NCI-H526 (cell line): Measurements from ENCODE around the gene HS1BP3.

Source experiments
- DNase-seq, 2 experiments: peaks; one replicate each; lab custom pipeline; 2025; lab: John Stamatoyannopoulos, UW

HS1BP3 gene

DNA sequence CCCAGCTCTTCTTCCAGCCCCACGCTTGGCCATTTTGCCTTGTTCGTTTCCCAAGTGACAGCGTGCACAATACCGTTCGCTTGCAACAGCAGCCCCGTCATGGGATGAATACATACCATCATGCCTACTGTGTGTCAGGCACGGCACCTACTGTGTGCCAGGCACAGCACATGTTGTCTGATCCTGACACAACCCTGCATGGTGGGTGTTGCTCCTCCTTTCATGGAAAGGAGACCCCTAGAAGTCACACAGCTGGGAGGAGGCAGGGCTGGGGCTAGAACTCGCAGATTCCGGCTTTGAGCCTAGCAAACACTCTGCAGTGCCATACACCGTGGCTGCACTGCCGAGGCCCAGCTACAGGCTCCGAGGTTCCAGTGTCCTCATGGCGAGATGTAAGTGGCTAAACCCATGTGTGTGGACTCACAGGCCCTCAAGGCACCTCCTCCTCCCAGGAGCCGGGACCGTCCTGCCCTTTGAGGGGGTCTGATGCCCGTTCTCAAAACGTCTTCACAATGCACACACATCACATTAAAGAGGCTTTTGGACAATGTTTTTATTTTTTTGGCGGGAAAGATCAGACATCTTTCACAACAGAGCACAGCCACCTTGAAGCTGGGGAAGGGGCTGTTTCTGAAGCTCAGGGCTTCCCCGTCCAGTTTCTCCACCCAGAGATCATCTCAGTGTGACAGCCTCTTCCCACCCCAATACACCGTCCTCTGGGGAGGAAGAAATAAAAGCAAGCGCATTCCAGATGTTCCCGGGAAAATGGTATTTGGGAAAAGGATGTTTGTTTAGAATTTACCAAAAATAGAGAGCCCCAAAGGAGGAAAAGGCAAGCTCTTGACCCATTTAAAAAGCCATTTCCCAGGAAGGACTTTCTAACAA lies 64.9 kb downstream of the HS1BP3 start:
- DNase-seq, result no peak

DNA sequence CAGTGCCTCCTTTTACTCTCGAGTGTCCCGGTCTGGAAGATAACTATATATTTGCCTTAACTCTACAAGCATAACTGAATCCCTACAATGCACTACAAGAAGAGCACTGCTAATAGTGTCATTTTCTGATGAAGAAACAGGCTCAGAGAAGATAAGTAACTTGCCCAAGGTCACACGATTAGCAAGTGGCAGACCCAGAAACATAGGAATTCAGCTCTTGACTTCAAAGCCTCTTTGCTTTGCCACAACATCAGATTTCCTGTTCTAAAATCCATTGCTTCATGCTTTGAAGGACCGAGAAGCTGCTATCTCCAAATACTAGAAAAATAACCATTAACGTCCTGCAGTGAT lies 65.6 kb downstream of the HS1BP3 start:
- no peak for DNase-seq

DNA sequence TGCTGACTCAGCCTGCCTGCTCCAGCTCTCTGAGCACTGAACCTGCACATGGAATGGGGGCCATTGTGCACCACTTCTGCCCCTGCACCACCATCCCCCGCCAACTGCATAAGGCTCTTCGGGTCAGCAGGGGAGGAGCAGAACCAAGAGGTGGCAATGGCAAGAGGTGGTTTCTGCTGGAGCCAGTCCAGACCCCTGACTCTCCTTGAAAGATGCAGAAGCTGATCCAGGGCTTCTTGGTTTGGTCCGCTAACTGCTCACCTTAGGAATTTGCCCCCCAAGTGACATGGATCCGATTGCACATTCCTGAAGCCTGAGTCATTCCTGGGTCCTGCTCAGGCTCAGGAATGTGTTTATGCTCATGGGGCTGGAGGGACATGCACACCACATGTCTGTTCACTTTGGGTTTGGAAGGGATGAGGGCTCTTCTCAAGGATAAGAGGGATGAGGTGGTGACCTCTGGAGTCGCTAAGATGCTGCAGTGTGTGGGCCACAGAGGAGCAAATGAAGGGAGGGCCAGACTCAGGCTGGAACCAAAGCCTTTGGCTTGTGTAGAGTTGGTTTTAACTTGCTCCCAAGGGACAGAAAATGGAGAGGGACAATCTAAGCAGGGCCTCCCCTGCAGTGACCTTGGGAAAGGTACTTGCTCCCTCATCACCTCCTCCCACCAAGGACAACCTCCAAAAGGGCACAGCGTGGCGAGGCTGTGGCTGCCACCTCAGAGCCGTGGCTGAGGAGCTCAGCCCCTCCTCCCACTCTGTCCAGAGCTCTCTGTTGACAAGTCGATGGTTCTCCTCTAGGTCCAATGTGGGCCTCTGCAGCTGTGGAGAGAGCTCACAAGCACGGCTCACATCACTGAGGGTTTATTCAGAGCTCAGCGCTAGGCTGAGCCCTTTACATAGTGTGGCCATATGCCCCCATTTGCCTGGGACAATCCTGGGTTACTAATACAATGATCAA lies 66.2 kb downstream of the HS1BP3 start:
- no peak for DNase-seq

DNA sequence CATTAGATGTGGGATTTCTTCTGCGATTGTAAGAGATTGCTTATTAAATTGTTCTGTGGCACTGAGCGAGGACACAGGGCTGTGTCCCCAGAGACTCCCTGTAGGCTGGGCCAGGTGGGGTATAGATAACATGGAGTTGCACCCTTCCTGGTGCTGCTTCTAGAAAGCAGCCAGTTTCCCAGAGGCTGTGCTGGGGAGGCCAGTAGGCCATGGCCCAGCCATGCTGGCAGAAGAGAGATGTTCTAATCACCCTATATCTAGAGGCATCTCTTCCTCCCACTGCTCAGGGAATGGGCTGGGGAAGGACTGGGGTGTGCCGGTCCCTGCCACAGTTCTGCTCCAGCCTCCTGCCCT lies 66.9 kb downstream of the HS1BP3 start:
- no peak for DNase-seq

DNA sequence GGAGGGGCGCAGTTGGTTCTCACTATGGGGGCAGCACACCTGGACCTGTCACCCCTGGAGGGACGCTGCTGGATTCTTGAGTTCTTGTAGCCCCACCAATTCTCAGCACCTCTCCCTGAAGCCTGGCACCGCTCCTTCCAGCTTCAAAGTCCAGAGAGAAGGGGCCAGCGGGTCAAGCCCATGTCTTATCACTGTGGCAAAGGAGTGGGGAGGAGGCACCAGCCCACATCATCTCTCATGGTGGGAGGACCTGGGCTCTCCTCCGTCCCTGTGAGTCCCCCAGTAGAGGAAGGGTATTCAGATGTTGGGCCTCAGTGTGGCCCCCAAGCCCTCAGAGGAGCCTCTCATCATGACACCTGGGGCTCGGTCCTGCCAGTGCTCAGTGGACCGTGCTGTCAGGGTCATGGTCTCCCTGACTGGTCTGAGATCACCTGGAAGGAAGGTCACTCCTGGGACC lies 67.4 kb downstream of the HS1BP3 start:
- DNase-seq, result no peak

DNA sequence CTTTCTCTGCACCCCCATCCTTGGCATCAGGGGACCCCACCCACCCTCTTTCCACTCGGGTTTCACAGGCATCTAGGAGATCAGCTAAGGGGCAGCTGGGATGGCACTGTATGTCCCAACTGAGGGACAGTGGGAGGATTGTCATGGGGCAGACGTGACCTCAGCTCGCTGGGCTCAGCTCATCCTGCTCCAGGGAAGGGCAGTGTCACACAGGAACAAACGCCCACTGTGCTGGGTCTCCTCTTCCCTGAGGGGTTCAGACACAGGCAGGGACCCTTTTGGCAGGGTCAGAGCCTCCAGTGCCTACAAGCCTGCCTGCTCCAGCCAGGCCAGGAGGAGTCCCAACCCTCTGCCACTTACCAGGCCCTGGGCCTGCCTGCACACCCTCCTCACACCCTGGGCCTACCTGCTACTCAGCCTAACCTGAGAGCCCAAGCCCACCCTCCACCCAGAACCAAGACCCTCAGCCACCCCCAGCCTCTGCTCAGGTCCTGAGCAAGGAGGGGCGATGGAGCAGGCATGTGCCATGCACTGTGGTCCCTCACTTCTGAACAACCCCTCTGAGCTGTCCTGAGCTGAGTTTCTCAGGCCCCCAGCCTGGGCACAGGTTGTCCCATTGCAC lies 68.2 kb downstream of the HS1BP3 start:
- no peak for DNase-seq

DNA sequence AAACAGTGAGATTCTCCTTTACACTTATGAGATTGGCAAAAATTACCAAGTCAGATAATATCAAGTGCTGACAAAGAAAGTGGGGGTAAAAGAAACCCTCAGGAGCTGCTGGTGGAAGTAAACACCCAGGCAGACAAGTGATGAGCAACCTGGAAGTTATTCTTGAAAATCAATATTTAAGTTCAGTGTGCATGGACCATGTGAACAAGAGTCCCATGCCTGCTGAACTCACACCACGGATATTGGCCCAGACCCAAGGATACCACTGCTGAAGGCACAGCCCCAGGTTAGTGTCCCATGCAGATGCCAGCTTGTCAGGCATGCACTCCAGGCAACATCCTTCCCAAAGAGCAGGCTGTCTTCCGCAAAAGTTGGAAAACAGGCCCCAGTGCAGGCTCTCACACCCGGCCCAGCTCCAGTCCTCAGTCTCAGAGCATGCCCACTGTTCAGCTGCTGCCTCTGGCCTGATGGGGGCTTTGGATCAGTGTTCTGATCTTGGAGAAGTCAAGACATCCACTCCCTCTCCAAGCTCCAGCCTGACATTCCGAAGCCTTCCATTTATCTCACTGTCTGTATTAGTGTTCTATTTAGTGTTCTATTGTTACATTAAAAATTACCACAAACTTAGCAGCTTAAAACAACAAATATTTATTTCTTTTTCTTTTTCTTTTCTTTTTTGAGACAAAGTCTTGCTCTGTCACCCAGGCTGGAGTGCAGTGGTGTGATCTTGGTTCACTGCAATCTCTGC lies 70.0 kb downstream of the HS1BP3 start:
- no peak for DNase-seq

DNA sequence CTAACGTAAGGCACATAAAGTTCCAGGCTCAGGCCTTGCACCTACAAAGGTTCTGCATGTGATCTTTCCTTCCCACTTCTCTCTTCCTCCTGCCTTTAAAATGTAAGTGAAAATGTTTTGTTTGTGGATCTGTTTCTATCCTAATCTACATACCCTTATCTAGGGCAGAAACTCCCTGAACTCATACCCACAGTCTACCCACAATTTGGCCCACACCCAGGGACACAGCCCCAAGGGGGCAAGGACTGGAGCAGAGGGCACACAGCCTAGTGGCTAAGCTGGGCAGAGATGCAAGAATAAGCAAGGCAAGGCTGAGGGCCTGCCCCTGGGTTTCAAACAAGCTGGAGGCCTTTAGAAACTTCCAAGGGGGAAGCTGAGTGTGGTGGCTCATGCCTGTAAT lies 71.0 kb downstream of the HS1BP3 start:
- DNase-seq, result no peak

DNA sequence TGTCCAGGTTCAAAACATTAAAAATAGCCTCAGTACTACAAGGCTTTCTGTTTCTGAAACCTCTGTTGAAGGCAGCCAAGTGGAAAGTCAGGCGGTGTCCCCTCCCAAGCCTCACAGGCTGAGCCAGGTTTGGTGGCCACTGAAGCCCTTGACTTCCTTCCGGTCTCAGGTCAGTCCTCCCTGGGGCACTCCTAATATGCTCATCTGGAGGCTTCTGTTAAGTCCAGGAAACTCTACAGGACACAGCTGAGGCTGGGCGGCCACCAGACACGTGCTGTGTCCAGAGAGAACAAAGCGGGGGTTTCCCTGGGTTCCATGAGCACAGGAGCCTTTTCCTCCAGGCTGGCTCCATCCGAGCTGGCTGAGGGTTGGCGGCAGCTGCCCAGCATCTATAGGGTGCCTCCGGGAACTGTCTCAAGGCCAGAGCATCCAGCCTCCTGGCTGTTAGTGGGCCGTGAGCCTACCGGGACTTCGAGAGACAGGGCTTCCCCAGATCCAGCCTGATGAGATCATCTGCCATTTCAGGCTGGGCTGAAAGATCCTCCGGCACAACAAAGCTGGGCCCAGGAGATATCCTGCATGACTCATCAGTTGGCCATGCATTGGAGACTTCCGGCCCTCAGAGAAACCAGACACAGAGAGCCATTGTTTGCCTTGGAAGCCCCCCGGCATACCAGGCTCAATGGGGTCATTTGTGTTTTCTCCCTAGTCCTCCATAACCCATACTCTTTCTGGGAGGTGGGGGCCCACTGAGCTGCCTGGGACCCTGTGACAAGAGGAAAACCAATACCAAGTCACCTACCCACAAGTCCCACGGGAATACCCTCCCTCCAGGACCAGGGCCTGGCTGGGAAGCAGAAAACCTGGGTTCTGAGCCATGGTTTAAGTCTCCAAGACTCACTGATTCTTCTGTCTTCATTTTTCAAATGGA lies 71.7 kb downstream of the HS1BP3 start:
- no peak for DNase-seq

DNA sequence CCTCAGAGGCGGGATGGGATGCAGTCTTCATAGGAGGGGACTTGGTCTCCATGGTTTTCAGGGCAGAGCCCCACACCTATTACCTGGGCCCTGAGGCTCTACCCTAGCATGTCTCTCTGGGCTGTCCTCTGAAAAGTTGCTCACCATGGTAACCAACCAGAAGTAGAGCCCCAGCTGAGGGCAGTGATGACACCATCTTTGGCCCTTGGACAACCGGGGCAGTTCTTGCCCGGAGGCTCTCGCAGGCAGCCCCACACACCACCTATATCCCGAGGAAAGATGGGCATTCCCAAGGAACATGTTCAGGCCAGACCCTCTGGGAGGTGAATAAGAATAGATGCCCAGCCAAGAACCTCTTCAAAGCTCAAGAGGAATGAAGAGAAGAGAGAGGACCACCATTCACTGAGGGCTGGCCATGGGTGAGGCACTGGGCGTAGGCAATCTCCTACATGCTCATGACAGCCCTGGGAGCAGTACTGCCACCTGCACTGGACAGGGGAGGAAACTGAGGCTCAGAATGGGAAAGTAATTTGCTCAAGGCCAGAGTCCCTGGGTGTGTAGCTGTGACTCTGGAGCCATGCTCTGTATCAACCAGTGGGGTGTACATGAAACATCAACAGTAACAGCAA lies 72.5 kb downstream of the HS1BP3 start:
- no peak for DNase-seq

DNA sequence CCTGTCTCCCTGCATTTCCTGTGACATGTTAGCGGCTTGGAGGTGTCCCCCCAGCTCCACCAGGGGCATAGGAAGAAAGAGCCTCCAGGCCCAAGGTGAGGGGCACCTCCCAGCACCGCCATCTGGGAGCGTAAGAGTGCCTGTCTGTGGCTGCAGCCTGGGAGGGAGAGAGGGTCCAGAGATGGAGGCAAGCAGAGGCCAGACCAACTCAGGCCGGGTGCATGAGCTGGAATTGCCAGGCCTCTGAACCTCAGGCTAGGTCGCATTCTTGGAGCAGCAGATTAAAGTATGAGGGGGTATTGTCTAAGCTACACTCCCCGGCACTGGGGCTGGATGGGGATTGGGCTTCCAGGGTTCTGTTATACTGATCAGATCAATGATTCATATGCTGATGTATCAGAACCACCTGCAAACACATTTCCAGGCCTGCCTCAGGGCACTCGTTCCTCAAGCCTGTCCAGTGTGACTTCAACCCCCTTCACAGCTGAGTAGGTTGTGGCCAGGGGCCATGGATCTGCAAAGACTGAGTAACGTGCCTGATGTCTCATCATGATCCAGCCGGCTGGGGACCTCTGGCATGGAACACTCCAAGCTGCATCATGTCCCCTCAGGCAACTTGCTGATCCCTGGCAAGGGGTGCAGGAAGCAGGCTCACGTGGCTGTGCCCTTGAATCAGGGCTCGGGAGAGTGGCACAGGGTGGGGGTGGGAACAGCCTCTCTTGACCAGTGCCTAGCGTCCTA lies 73.2 kb downstream of the HS1BP3 start:
- no peak for DNase-seq

DNA sequence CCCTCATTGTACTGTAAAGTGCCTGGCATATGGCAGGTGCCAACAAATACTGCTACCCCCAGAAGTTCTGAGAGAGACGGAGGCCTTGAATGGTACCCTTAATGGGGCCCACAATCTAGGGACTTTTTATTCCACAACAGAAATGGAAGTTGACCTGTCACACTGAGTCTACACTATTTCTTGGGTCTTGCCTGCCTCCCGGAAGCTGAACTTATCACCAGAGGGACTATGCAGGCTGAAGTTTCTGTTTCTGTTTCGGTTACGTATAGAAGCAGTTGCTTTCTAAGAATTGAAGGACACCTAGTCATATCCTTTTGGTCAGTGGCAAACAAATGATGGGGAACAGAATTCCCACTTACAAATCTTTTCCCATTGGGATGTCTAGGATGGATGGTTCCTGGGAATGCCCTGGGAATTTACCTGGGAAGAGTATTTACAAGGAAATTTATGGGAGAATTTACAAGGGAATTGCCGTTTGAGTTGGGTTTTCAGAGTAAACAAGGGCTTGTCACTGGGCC lies 74.2 kb downstream of the HS1BP3 start:
- DNase-seq, result no peak

DNA sequence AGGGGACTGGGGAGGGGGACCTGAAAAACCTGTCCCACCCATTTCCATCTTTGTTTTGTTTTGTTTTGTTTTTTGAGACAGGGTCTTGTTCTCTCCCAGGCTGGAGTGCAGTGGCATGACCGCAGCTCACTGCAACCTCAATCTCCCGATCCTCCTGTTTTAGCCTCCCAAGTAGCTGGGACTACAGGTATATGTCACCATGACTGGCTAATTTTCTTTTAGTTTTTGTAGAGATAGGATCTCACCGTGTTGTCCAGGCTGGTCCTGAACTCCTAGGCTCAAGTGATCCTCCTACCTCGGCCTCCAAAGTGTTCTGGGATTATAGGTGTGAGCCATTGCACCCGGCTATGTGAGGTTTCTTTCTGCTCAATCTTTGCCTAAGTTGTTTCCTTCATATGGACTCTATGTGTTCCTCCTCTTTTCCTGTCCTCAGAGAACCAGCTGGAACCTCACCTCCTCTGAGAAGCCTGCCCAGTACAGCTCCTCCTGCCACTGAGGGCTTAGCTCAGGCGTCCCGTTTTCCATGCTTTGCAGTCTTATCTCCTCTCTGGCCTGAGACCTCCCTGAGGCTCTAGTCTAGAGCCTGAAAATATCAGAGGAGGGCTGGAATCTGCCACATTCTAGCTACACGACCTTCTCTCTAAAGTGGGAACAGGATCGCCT lies 74.8 kb downstream of the HS1BP3 start:
- DNase-seq, result no peak

DNA sequence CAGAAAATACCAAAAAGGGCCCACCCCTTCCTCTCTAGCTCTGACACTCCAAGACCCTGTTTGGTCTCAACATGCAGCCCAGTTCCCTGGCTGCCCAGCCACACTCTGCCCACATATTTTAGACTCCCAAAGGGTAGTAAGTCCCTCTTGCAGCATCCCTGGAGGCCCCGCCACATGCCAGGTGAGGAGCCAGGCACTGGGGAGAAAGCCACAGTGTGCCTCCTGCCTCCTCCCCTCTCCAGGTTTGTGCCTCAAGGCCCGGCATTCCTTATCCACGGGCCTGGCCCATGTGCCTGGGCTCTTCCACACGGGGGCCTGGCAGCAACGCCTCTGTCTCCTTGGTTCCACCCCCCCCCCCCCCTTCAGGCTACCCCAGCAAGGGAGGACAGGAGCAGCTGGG lies 75.5 kb downstream of the HS1BP3 start:
- no peak for DNase-seq

DNA sequence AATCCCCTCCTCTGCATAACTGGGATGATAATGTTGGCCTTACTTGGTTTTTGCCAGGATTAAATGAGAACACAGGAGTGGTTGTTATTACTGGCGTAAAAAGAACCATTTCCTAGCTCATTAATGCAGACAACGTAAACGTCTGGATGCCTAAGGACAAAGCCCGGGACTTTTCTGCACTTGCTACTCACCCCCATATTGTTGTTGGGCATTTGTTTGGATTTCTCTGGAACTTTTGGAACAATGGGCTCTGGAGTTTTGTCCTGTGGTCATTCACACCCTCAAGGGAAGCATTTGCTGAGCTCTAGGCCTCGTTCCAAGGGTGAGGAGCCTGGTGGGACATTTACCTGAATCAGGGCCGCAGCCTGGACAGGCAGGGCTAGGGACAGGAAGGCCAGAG lies 76.0 kb downstream of the HS1BP3 start:
- no peak for DNase-seq

DNA sequence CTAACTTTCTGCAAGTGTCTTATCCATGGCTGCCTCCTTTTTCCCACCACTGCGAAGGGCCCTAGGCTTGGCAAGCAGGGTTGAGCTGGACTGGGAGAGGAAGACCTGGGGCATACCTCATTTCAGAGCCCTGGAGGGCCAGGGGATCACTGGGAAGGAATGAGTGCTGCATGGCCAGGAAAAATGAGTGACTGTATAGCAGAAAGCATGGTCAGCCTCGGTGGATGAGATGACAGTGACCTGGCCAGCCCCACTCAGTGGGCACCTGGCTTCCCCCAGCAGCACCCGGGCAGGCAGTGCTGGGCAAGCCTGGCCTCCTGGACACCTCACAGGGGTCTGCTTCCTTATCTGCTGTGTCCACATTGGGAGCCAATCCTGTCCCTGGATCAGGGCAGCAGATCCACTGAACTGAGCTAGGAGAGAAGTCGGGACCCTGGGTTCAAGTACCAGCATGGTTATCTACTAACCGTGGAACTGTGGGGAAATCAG lies 76.4 kb downstream of the HS1BP3 start:
- no peak for DNase-seq

DNA sequence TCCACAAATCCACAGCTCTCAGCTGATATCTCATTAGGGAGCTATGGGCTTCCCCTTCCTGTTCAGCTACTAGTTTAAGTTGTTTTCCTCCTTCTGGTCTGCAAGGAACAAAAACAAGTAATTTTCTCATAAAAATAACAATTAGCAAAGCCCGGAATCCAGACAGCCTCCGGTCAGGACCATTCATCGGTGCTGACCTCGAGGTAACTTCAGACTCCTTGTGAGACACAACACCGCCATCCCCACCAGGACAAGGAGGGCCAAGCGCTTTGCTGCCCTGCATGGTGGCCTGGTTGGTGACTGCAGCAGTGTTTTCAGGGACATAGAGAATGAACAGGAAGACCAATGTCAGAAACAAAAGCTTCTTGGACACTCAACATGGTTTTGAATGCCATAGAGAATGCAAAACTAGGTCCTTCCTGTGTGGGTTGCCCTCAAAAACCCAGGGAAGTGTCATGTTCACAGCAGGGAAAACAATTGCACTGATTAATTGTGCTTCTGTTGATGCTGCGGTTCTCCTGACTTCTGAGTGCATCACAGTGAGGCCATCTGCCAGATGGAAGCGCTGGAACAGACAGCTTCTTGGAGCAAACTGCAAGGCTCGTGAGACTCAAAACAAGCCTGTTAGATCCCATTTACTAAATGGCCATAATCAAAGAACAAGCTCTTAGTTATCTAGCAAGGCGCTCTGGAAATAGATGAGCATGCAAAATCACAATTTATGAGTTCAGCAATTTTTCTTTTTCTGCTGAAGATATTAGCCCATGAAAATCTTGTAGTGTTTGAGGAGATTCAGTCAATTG lies 77.1 kb downstream of the HS1BP3 start:
- no peak for DNase-seq

DNA sequence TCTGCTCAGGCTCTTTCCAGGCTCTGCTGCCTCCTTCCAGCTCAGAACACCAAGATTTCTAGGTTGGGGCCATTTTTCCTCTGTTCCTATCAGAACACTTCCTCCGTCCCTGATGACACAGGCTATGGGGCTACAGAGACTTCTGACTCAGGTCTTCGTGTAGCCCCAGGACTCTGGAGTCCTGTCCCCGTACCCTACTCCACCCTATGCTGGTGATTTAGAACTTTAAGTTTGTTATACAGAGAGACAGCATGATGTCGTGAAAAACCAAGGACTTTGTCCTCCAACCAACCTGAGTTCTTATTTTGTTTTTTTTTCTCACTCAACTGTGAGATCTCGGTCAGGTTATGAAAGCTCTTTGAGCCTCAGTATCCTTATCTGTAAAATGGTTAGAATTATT lies 78.7 kb downstream of the HS1BP3 start:
- DNase-seq, result no peak
